NCI-H1105 (cell line): Measurements from ENCODE around the gene SNTG2.

Experiments
- DNase-seq: peaks from one replicate; lab custom pipeline; 2025; lab: John Stamatoyannopoulos, UW

SNTG2 gene

GRCh38 chr2:1147873-1148612 lies 197.4 kb downstream of the SNTG2 start:
- no peak for DNase-seq

- DNase-seq = no peak
Measured at GRCh38 chr2:1150724-1151511, 200.3 kb downstream of the SNTG2 start.

GRCh38 chr2:1152375-1152774 lies 201.7 kb downstream of the SNTG2 start:
- no peak for DNase-seq

- DNase-seq = no peak
Measured at GRCh38 chr2:1153920-1154319, 203.3 kb downstream of the SNTG2 start.

DNA sequence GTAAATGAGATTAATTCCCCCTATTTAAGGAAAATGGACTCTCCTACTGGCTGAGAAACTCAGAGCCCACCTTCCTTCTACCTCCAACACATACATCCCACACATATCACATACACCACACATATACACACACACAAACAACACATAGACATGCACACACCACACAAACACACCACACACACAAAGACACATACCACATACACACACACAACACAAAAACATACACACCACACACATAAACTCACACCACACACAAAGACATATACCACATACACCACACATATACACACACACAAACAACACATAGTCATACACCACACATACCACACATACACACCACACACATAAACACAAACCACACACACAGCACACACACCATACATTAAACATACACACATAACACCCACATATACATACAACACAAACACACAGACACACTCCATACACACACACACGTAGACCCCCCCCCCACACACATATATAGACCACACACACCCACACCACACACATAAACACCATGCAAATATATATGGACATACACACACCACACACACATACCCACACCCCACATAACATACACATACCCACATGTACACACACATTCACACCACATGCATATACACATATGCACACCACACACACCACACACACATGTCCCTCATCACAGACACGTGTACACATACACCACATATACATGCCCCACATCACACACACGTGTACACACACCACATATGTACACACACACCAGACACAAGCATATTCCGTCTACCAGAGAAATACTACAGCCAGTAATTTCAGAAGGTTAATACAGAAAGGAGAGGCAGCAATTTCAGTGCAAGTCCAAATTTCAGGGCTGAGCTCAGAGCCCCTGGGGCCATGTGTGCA lies 204.3 kb downstream of the SNTG2 start:
- DNase-seq = no peak

DNA sequence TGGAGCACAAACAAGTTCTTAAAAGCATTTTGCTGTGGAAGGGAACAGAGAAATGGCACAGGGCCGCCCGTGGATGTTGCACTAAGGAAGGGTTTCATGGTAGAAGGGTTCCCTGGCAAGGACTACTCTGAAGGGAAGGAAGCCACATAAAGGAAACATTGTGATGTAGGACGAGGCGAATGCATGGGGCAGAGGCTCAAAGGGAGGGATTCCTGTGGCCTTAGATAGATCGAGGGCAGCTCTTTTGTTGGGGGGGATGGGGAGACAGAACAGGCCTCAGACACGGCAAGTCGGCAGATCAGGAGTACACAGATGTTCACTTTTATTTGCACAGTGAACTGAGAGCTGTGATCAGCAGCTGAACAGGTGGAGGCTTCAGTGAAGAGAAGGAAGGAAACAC lies 205.4 kb downstream of the SNTG2 start:
- DNase-seq = no peak

- DNase-seq = no peak
Measured at GRCh38 chr2:1156531-1156930, 205.9 kb downstream of the SNTG2 start.

GRCh38 chr2:1157107-1157506 lies 206.5 kb downstream of the SNTG2 start:
- DNase-seq = no peak

GRCh38 chr2:1159013-1159412 lies 208.4 kb downstream of the SNTG2 start:
- DNase-seq = no peak

GRCh38 chr2:1162246-1162645 lies 211.6 kb downstream of the SNTG2 start:
- no peak for DNase-seq

- no peak for DNase-seq
Measured at GRCh38 chr2:1162768-1163584, 212.3 kb downstream of the SNTG2 start.

GRCh38 chr2:1166976-1167375 lies 216.3 kb downstream of the SNTG2 start:
- no peak for DNase-seq

GRCh38 chr2:1168846-1169245 lies 218.2 kb downstream of the SNTG2 start:
- DNase-seq = no peak

GRCh38 chr2:1169291-1169949 lies 218.8 kb downstream of the SNTG2 start:
- no peak for DNase-seq

- no peak for DNase-seq
Measured at GRCh38 chr2:1170241-1170640, 219.6 kb downstream of the SNTG2 start.

DNA sequence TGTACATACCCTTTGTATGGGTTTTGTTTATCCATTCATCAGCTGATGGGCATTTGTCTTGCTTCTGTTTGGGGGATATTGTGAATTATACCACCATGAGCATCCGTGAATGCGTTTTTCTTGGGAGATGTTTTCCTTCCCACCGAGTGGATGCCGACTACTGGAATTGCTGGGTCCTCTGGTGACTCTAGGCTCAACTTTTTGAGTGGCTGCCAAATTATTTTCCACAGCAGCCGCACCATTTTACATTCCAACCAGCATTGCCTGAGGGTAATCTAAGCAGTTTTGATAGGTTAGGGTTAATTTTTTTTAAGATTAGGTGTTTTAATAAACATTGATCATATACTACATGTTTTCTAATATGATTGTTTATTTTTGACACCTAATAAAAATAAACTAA lies 220.1 kb downstream of the SNTG2 start:
- DNase-seq = no peak

DNA sequence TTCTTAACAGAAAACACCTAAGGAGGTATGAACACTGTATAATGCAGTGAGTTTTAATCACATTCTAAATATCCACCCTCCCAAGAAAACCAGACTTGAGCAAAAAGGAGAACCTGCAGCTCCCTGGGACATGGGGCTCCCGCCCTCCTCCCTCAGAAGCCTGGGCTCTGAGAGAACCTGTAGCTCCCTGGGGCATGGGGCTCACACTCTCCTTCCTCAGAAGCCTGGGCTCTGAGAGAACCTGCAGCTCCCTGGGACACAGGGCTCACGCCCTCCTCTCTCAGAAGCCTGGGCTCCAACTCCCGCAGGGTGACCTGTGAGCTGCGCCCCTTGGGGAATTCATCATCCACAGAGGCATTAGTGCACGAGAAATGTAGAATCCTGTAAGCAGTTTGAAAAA lies 222.9 kb downstream of the SNTG2 start:
- no peak for DNase-seq

- DNase-seq = no peak
Measured at GRCh38 chr2:1181893-1182292, 231.2 kb downstream of the SNTG2 start.

DNA sequence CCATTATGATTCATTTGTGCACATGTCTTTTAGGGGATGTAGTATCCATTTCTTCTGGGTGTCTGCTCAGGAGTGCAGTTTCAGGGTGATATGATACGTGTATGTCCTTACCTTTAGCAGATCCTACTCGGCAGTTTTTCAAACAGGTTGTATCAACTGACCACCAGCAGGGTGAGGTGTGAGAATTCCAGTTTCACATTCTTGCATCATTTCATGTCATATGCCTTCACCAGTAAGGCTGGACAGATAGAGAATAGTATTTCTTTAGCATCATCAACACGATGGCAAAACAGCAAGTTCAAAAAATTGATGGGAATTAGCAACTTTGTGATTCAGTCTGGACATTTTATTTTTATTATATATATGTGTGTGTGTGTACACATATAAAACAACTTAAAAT lies 232.7 kb downstream of the SNTG2 start:
- no peak for DNase-seq

GRCh38 chr2:1186421-1186820 lies 235.8 kb downstream of the SNTG2 start:
- no peak for DNase-seq

DNA sequence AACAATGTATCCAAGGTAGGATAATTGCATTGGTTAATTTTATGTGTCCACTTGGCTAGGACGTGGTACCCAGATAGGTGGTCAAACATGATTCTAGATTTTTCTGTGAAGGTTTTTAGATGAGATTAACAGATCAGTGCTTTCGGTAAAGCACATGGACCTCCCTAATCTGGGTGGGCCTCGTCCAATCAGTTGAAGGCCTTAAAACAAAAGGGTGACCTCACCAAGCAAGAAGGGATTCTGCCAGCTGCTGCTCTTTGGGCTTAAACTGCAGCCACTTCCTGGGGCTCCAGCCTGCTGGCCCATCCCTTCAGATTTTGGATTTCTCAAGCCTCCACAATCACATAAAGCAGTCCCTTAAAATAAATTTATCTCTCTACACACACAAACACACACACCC lies 236.5 kb downstream of the SNTG2 start:
- no peak for DNase-seq
